A549 treated with Mapracorat at 1 μM for 4 hours (cell line): Measurements from ENCODE around the gene DIP2B. TPM values are rescaled to one million over a fixed set of nuclear protein-coding genes. Genes with fewer than 3 reads are reported as not detected.

Source experiments
- total RNA-seq: library from RNA; stranded (reverse); fragments of 200-300 nt; extraction: Qiagen RNA extraction; gene quantifications from 5 replicates; pipeline ENCODE4 v1.2.3, GENCODE V29; 2022

Gene DIP2B
- 12.1 to 17.2 TPM (median 14.0 TPM) in 5 replicates for total RNA-seq

GRCh38 chr12:50504798-50505674 lies at the start of gene DIP2B:
TSS of gene DIP2B (plus strand) at chr12:50504985. CDS start at chr12:50505141, 156 bp downstream.

GRCh38 chr12:50763639-50764285 lies 259.0 kb downstream of the DIP2B start, which contains the start of gene ATF1:
TSS of gene ATF1 (plus strand) at chr12:50764101. CDS start at chr12:50780146, 16,045 bp downstream.

Other genes with a start within 250 kb of the DIP2B start
- gene LIMA1, start 221.5 kb upstream of the DIP2B start, total RNA-seq = 5.2 to 7.8 TPM (median 6.2 TPM) in 5 replicates
- not detected in 5 replicates for gene FAM186A, start 108.4 kb upstream of the DIP2B start, total RNA-seq
- gene LARP4, start 104.1 kb upstream of the DIP2B start, total RNA-seq = 35.7 to 46.2 TPM (median 39.7 TPM) in 5 replicates